GM12891 (cell line): ENCODE results near the gene SCAPER.

Experiments used
- POLR2A ChIP-seq: IDR thresholded peaks from 2 replicates; pipeline ENCODE4 v1.6.1; 2011; ENCODE audit warnings: low read depth, low read length, control low read depth
- POLR2AphosphoS5 ChIP-seq: IDR thresholded peaks from 2 replicates; pipeline ENCODE4 v1.6.1; 2011; ENCODE audit warnings: low read depth, low read length, control low read depth
- POU2F2 ChIP-seq: IDR thresholded peaks from 2 replicates; pipeline ENCODE4 v1.6.1; 2011; ENCODE audit warnings: low read depth, mild to moderate bottlenecking, control low read depth, low read length, moderate library complexity
- SPI1 ChIP-seq: IDR thresholded peaks from 2 replicates; pipeline ENCODE4 v1.6.1; 2011; ENCODE audit warnings: low read depth, low read length, control low read depth
- TAF1 ChIP-seq: IDR thresholded peaks from 2 replicates; pipeline ENCODE4 v1.6.1; 2011; ENCODE audit warnings: low read depth, low read length, control low read depth

DNA sequence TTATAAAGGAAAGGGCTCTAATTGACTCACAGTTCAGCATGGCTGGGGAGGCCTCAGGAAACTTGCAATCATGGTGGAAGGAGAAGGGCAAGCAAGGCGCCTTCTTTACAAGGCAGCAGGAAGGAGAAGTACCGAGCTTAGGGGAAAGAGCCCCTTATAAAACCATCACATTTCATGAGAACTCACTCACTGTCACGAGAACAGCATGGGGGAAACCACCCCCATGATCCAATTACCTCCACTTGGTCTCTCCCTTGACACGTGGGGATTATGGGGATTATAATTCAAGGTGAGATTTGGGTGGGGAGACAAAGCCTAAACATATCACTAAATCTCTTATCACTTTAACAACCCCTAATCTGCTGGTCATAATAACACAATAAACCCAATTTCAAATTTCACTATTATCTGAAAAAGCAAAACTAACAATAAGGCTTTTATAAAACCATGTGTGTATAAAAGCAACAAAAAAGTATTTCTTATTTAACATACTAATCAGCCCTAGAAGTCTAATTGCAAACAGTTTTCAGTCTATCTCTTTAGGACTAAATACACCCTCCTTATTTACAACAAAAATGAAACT is 43.2 kb downstream of the SCAPER start:
- TF ChIP-seq POLR2AphosphoS5: no peak
- TF ChIP-seq POLR2A: no peak
- TF ChIP-seq POU2F2: no peak
- no peak for TF ChIP-seq TAF1
- TF ChIP-seq SPI1: no peak
